D721Med (cell line): ENCODE measurements around the gene CD79B.

Experiments
- DNase-seq: peaks from one replicate; pipeline ENCODE4 v3.0.0; 2011; ENCODE audit warnings: low spot score; ENCODE audit not compliant: insufficient read length
- FAIRE-seq: peaks from 2 replicates; lab custom pipeline; 2011; peaks lifted over from hg19 to GRCh38; lab: Jason Lieb, UNC
- CTCF ChIP-seq: IDR thresholded peaks from 2 replicates; pipeline ENCODE4 v1.5.1; 2012; ENCODE audit warnings: mild to moderate bottlenecking, control low read depth; ENCODE audit not compliant: insufficient read depth; ENCODE audit errors: missing control alignments

Gene CD79B

GRCh38 chr17:63931981-63932561 is at the start of gene CD79B:
CD79B (minus strand) TSS chr17:63932331; CDS start chr17:63932261, 70 bp downstream.
- TF ChIP-seq CTCF, result no peak
- no peak for DNase-seq
- no peak for FAIRE-seq

- no peak for DNase-seq
- no peak for FAIRE-seq
- no peak for TF ChIP-seq CTCF
These were observed 46.4 kb upstream of the CD79B start for GRCh38 chr17:63978272-63979200.

- TF ChIP-seq CTCF, result no peak
- no peak for FAIRE-seq
These were observed 44.6 kb upstream of the CD79B start for GRCh38 chr17:63976702-63977101.

GRCh38 chr17:63975541-63976092 is 43.5 kb upstream of the CD79B start:
- no peak for DNase-seq
- FAIRE-seq, result no peak
- no peak for TF ChIP-seq CTCF

More at GRCh38 chr17:63976702-63977101, 44.6 kb upstream of the CD79B start:
- DNase-seq, result no peak

- DNase-seq (no peak), FAIRE-seq (no peak)
- no peak for TF ChIP-seq CTCF
These were observed 42.6 kb upstream of the CD79B start for GRCh38 chr17:63974594-63975192.

GRCh38 chr17:63973930-63974593 is 41.9 kb upstream of the CD79B start:
- FAIRE-seq (no peak), DNase-seq (no peak)
- no peak for TF ChIP-seq CTCF
